Measurements from ENCODE around the gene CHRNB1. TPM values are rescaled to one million over a fixed set of nuclear protein-coding genes. Genes with fewer than 3 reads are reported as not detected.

Gene CHRNB1
- total RNA-seq, 2 experiments from 2014 or later: 13.2 to 13.4 TPM

GRCh38 chr17:7419819-7420610, 24.8 kb upstream of the CHRNB1 start, which contains the start of gene SPEM1:
Gene SPEM1, plus strand, starts transcription at chr17:7420324. Its CDS starts 61 bp downstream, at chr17:7420385.
- Histone ChIP-seq H3K27ac (ENCODE audit: low read depth, low read length, poor library complexity, severe bottlenecking) (no peak within 1 kb of the TSS), H2AFZ (ENCODE audit: low read length) (no peak within 1 kb of the TSS), H4K20me1 (ENCODE audit: insufficient read depth, low read length) (no peaks in the 10 kb centered on the region), H3K4me1 (ENCODE audit: insufficient read depth, low read length, poor library complexity, severe bottlenecking) (no peaks in the 10 kb centered on the region), H3K79me2 (ENCODE audit: insufficient read depth, low read depth, low read length) (no peaks in the 10 kb centered on the region), H3K36me3 (ENCODE audit: insufficient read depth, low read length) (no peaks in the 10 kb centered on the region), H3K4me2 (ENCODE audit: low read length) (no peak within 1 kb of the TSS), H3K9me3 (ENCODE audit: low read length) (no peaks in the 10 kb centered on the region), H3K9me2 (ENCODE audit: insufficient read depth, low read length) (no peaks in the 10 kb centered on the region), H3K4me3 (ENCODE audit: low read depth, low read length, poor library complexity, severe bottlenecking) (no peak within 1 kb of the TSS)
- ChIA-PET CTCF (ENCODE audit: unreplicated experiment) (no interaction called here), POLR2A (interaction anchor here (1.0 kb wide), 1 partner anchor 11 kb away, joined by 3 read pairs; no protein-coding TSS in a partner anchor)
- TF ChIP-seq, protein P1, sequence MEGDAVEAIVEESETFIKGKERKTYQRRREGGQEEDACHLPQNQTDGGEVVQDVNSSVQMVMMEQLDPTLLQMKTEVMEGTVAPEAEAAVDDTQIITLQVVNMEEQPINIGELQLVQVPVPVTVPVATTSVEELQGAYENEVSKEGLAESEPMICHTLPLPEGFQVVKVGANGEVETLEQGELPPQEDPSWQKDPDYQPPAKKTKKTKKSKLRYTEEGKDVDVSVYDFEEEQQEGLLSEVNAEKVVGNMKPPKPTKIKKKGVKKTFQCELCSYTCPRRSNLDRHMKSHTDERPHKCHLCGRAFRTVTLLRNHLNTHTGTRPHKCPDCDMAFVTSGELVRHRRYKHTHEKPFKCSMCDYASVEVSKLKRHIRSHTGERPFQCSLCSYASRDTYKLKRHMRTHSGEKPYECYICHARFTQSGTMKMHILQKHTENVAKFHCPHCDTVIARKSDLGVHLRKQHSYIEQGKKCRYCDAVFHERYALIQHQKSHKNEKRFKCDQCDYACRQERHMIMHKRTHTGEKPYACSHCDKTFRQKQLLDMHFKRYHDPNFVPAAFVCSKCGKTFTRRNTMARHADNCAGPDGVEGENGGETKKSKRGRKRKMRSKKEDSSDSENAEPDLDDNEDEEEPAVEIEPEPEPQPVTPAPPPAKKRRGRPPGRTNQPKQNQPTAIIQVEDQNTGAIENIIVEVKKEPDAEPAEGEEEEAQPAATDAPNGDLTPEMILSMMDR (conservative IDR thresholded peaks at IDR 0.05; ENCODE audit: low read length): no peak
- TF ChIP-seq EZH2phosphoT487 (IDR thresholded peaks at IDR 0.05; ENCODE audit: borderline replicate concordance, low read depth, low read length): no peak
- intact Hi-C loops (cut with micrococcal nuclease; ENCODE audit: unreplicated experiment): no loop called here
- BruUV-seq (replicated peaks): no TSS peak
- no peak for DNase-seq (ENCODE audit: low spot score)

- no peak for TF ChIP-seq EZH2phosphoT487 (IDR thresholded peaks at IDR 0.05; ENCODE audit: borderline replicate concordance, low read depth, low read length)
- TF ChIP-seq, protein P1 (conservative IDR thresholded peaks at IDR 0.05; ENCODE audit: low read length): no peak
- Histone ChIP-seq H3K36me3 (ENCODE audit: insufficient read depth, low read length) (no peaks in the 10 kb centered on the region), H2AFZ (ENCODE audit: low read length) (no peak overlapping the region), H4K20me1 (ENCODE audit: insufficient read depth, low read length) (no peaks in the 10 kb centered on the region), H3K9me3 (ENCODE audit: low read length) (no peaks in the 10 kb centered on the region), H3K4me3 (ENCODE audit: low read depth, low read length, poor library complexity, severe bottlenecking) (no peak overlapping the region), H3K4me1 (ENCODE audit: insufficient read depth, low read length, poor library complexity, severe bottlenecking) (no peaks in the 10 kb centered on the region), H3K9me2 (ENCODE audit: insufficient read depth, low read length) (no peaks in the 10 kb centered on the region), H3K4me2 (ENCODE audit: low read length) (no peak overlapping the region), H3K27ac (ENCODE audit: low read depth, low read length, poor library complexity, severe bottlenecking) (no peak overlapping the region), H3K79me2 (ENCODE audit: insufficient read depth, low read depth, low read length) (no peaks in the 10 kb centered on the region)
- ChIA-PET POLR2A (no interaction called here), CTCF (ENCODE audit: unreplicated experiment) (no interaction called here)
- BruUV-seq (replicated peaks): no TSS peak
- intact Hi-C loops (cut with micrococcal nuclease; ENCODE audit: unreplicated experiment): no loop called here
- no peak for DNase-seq (ENCODE audit: low spot score)
These were observed 23.7 kb upstream of the CHRNB1 start for GRCh38 chr17:7421186-7421585.

DNA sequence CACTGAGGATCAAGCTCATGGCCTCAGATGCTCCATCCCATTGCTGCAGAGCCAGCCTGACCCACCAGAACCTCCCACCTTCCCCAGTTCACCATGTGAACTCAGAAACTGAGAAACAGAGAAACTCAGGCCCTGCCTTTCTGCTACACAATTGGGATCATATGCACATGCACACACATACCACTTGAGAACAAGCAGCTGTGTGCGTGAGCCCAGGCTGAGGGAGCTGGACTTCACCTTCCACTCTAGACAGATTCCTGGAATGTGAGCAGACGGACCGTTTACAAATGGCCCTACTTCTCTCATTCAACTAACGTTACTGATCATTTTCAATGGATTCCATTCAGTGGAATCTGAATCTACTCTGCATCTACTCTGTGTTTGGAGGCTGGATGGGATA, 21.2 kb upstream of the CHRNB1 start:
- Histone ChIP-seq H3K4me3 (ENCODE audit: low read depth, low read length, poor library complexity, severe bottlenecking) (no peak overlapping the region), H3K4me2 (ENCODE audit: low read length) (no peak overlapping the region), H3K9me2 (ENCODE audit: insufficient read depth, low read length) (no peaks in the 10 kb centered on the region), H4K20me1 (ENCODE audit: insufficient read depth, low read length) (no peaks in the 10 kb centered on the region), H3K4me1 (ENCODE audit: insufficient read depth, low read length, poor library complexity, severe bottlenecking) (no peaks in the 10 kb centered on the region), H3K79me2 (ENCODE audit: insufficient read depth, low read depth, low read length) (no peaks in the 10 kb centered on the region), H3K36me3 (ENCODE audit: insufficient read depth, low read length) (no peaks in the 10 kb centered on the region), H3K9me3 (ENCODE audit: low read length) (no peaks in the 10 kb centered on the region), H2AFZ (ENCODE audit: low read length) (no peak overlapping the region), H3K27ac (ENCODE audit: low read depth, low read length, poor library complexity, severe bottlenecking) (no peak overlapping the region)
- ChIA-PET CTCF (ENCODE audit: unreplicated experiment) (interaction anchor here (0.5 kb wide), 1 partner anchor 291 kb away, joined by 3 read pairs; no protein-coding TSS in a partner anchor), POLR2A (interaction anchor here (0.7 to 0.8 kb wide), 2 partner anchors 75 to 129 kb away, joined by 4 to 6 read pairs; no protein-coding TSS in a partner anchor)
- BruUV-seq (replicated peaks): no TSS peak
- no peak for TF ChIP-seq EZH2phosphoT487 (IDR thresholded peaks at IDR 0.05; ENCODE audit: borderline replicate concordance, low read depth, low read length)
- TF ChIP-seq, protein P1 (conservative IDR thresholded peaks at IDR 0.05; ENCODE audit: low read length): no peak
- intact Hi-C loops (cut with micrococcal nuclease; ENCODE audit: unreplicated experiment): no loop called here
- DNase-seq (ENCODE audit: low spot score): no peak

All from OCI-LY7 (cell line).